ENCODE data around the gene FUBP1. TPM values are rescaled to one million over a fixed set of nuclear protein-coding genes. Genes with fewer than 3 reads are reported as not detected.

The FUBP1 gene
- total RNA-seq, 1 experiment from 2014 or later, result 125 TPM

DNA sequence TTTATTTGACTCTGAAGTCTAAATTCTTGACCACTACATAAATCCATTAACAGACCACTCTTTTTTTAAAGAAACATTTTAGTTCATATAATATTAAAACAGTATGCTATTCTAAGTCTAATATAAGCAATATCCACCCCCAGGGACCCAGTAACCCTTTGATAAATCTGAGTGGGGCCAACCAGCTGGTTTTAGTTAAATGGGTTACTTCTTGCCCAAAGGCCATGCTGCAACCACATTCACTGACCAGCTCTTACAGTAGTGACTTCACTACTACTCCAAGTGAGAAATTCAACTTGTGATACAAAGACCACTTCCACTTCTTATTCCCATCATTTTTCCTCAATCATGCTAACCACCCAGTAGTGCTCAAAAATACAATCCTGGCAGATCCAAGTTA lies 20.5 kb downstream of the FUBP1 start:
- peaks cover 98% of the 10 kb centered on the region for H3K79me2 ChIP-seq (ENCODE audit: insufficient read depth, low read length)
- ChIA-PET POLR2A (no interaction called here), CTCF (no interaction called here), RAD21 (ENCODE audit: low non-redundant PET in 1 of 2, low total read pairs in 2 of 2, uncharacterized antibody in 2 of 2, unreplicated experiment in 2 of 2) (no interaction called here)
- no peak overlapping the region for H3K4me3 ChIP-seq (replicated peaks in 1 of 2; ENCODE audit: low read depth in 1 of 2, low read length in 2 of 2)
- H3K27me3 ChIP-seq (ENCODE audit: insufficient read depth, low read length), result no peaks in the 10 kb centered on the region
- no peak overlapping the region for H3K4me2 ChIP-seq (ENCODE audit: low read length)
- no peaks in the 10 kb centered on the region for H3K9me3 ChIP-seq (ENCODE audit: control insufficient read depth in 1 of 2, insufficient read depth in 1 of 2, low read depth in 1 of 2, low read length in 2 of 2)
- H3K9me2 ChIP-seq (ENCODE audit: insufficient read depth), result no peaks in the 10 kb centered on the region
- no peak overlapping the region for H3K9ac ChIP-seq (ENCODE audit: low read length)
- TF ChIP-seq POLR2AphosphoS5 (IDR thresholded peaks at IDR 0.05; ENCODE audit: low read depth, low read length), result no peak
- no peak for TF ChIP-seq SRF (IDR thresholded peaks at IDR 0.05; ENCODE audit: low read depth)
- no peak for TF ChIP-seq EZH2phosphoT487 (IDR thresholded peaks at IDR 0.05; ENCODE audit: borderline replicate concordance)
- TF ChIP-seq CEBPB (IDR thresholded peaks at IDR 0.05; ENCODE audit: low read depth), result no peak
- no peak for TF ChIP-seq ZNF274 (IDR thresholded peaks at IDR 0.05; ENCODE audit: low read depth, low read length)
- TF ChIP-seq CBX3 (IDR thresholded peaks at IDR 0.05; ENCODE audit: low read depth), result no peak
- no peak for TF ChIP-seq EZH2 (IDR thresholded peaks at IDR 0.05)
- TF ChIP-seq FOSL1 (IDR thresholded peaks at IDR 0.05; ENCODE audit: low read depth), result no peak
- TF ChIP-seq, protein P1, sequence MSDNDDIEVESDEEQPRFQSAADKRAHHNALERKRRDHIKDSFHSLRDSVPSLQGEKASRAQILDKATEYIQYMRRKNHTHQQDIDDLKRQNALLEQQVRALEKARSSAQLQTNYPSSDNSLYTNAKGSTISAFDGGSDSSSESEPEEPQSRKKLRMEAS (IDR thresholded peaks at IDR 0.05), result no peak
- no peak for TF ChIP-seq TCF7L2 (IDR thresholded peaks at IDR 0.05; ENCODE audit: borderline replicate concordance, extremely low read depth, insufficient read depth, insufficient read length)
- H3K27ac ChIP-seq (ENCODE audit: low read depth, low read length), result no peak overlapping the region
- intact Hi-C loops (cut with micrococcal nuclease), result no loop called here
- no peak for ATAC-seq
- no peak for DNase-seq (ENCODE audit: low read depth, low spot score)
- no peak overlapping the region for H2AFZ ChIP-seq (ENCODE audit: low read depth, low read length, poor library complexity, severe bottlenecking)
- H4K20me1 ChIP-seq (ENCODE audit: insufficient read depth), result peaks cover 49% of the 10 kb centered on the region; the same call in 1 of the 2 replicates
- no TSS peak for BruUV-seq (replicated peaks)
- peaks cover 89 to 92% of the 10 kb centered on the region in 2 experiments for H3K36me3 ChIP-seq (ENCODE audit: control insufficient read depth in 1 of 2, insufficient read depth in 2 of 2, low read length in 2 of 2)
- H3K4me1 ChIP-seq (ENCODE audit: control insufficient read depth in 1 of 2, insufficient read depth in 2 of 2, low read length in 2 of 2), result no peaks in the 10 kb centered on the region

DNA sequence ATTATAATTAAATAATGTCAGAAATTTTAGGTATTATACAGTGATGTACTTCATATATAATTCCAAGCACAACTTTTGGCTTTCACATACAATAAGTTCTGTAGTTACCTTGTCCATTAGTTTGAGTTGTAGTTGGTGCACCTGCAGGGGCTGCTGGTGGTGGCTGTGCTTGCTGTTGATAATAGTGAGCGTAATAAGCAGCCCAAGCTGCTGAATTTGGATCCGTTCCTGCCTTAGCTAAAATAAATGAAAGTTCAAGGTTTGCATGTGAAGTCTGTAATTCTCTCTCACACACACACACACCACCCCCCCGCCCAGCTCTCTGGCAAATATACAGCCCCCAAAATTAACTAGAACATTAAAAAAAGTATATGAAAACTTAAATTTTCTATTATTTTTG lies 22.4 kb downstream of the FUBP1 start:
- Histone ChIP-seq H3K4me1 (ENCODE audit: control insufficient read depth in 1 of 2, insufficient read depth in 2 of 2, low read length in 2 of 2) (no peaks in the 10 kb centered on the region), H3K27me3 (ENCODE audit: insufficient read depth, low read length) (no peaks in the 10 kb centered on the region), H3K4me3 (replicated peaks in 1 of 2; ENCODE audit: low read depth in 1 of 2, low read length in 2 of 2) (no peak overlapping the region), H3K9ac (ENCODE audit: low read length) (no peak overlapping the region), H3K79me2 (ENCODE audit: insufficient read depth, low read length) (peaks cover 97% of the 10 kb centered on the region), H3K9me3 (ENCODE audit: control insufficient read depth in 1 of 2, insufficient read depth in 1 of 2, low read depth in 1 of 2, low read length in 2 of 2) (no peaks in the 10 kb centered on the region), H3K36me3 (ENCODE audit: control insufficient read depth in 1 of 2, insufficient read depth in 2 of 2, low read length in 2 of 2) (peaks cover 81% of the 10 kb centered on the region in 2 experiments), H4K20me1 (ENCODE audit: insufficient read depth) (peaks cover 40% of the 10 kb centered on the region; the same call in 1 of the 2 replicates), H3K9me2 (ENCODE audit: insufficient read depth) (no peaks in the 10 kb centered on the region), H2AFZ (ENCODE audit: low read depth, low read length, poor library complexity, severe bottlenecking) (no peak overlapping the region), H3K4me2 (ENCODE audit: low read length) (no peak overlapping the region), H3K27ac (ENCODE audit: low read depth, low read length) (no peak overlapping the region)
- CTCF ChIA-PET, result no interaction called here
- intact Hi-C loops (cut with micrococcal nuclease), result no loop called here
- BruUV-seq (replicated peaks), result no TSS peak
- DNase-seq (ENCODE audit: low read depth, low spot score) (no peak), ATAC-seq (no peak)
- RAD21 ChIA-PET (ENCODE audit: low non-redundant PET in 1 of 2, low total read pairs in 2 of 2, uncharacterized antibody in 2 of 2, unreplicated experiment in 2 of 2), result no interaction called here
- POLR2A ChIA-PET, result interaction anchor here (1.3 kb wide), 1 partner anchor 13 kb away, joined by 3 read pairs; no protein-coding TSS in a partner anchor
- TF ChIP-seq, protein P2, sequence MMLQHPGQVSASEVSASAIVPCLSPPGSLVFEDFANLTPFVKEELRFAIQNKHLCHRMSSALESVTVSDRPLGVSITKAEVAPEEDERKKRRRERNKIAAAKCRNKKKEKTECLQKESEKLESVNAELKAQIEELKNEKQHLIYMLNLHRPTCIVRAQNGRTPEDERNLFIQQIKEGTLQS (IDR thresholded peaks at IDR 0.05), result no peak
- TF ChIP-seq ELF1 (IDR thresholded peaks at IDR 0.05; ENCODE audit: borderline replicate concordance, low read depth) (no peak), EZH2 (IDR thresholded peaks at IDR 0.05) (no peak), TCF7L2 (IDR thresholded peaks at IDR 0.05; ENCODE audit: borderline replicate concordance, extremely low read depth, insufficient read depth, insufficient read length) (no peak), FOSL1 (IDR thresholded peaks at IDR 0.05; ENCODE audit: low read depth) (no peak), EZH2phosphoT487 (IDR thresholded peaks at IDR 0.05; ENCODE audit: borderline replicate concordance) (no peak), CEBPB (IDR thresholded peaks at IDR 0.05; ENCODE audit: low read depth) (no peak), EGR1 (IDR thresholded peaks at IDR 0.05; ENCODE audit: low read depth) (no peak), SRF (IDR thresholded peaks at IDR 0.05; ENCODE audit: low read depth) (no peak)
- TF ChIP-seq, protein P3, sequence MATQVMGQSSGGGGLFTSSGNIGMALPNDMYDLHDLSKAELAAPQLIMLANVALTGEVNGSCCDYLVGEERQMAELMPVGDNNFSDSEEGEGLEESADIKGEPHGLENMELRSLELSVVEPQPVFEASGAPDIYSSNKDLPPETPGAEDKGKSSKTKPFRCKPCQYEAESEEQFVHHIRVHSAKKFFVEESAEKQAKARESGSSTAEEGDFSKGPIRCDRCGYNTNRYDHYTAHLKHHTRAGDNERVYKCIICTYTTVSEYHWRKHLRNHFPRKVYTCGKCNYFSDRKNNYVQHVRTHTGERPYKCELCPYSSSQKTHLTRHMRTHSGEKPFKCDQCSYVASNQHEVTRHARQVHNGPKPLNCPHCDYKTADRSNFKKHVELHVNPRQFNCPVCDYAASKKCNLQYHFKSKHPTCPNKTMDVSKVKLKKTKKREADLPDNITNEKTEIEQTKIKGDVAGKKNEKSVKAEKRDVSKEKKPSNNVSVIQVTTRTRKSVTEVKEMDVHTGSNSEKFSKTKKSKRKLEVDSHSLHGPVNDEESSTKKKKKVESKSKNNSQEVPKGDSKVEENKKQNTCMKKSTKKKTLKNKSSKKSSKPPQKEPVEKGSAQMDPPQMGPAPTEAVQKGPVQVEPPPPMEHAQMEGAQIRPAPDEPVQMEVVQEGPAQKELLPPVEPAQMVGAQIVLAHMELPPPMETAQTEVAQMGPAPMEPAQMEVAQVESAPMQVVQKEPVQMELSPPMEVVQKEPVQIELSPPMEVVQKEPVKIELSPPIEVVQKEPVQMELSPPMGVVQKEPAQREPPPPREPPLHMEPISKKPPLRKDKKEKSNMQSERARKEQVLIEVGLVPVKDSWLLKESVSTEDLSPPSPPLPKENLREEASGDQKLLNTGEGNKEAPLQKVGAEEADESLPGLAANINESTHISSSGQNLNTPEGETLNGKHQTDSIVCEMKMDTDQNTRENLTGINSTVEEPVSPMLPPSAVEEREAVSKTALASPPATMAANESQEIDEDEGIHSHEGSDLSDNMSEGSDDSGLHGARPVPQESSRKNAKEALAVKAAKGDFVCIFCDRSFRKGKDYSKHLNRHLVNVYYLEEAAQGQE (IDR thresholded peaks at IDR 0.05; ENCODE audit: low read depth), result no peak
- TF ChIP-seq, protein P4, sequence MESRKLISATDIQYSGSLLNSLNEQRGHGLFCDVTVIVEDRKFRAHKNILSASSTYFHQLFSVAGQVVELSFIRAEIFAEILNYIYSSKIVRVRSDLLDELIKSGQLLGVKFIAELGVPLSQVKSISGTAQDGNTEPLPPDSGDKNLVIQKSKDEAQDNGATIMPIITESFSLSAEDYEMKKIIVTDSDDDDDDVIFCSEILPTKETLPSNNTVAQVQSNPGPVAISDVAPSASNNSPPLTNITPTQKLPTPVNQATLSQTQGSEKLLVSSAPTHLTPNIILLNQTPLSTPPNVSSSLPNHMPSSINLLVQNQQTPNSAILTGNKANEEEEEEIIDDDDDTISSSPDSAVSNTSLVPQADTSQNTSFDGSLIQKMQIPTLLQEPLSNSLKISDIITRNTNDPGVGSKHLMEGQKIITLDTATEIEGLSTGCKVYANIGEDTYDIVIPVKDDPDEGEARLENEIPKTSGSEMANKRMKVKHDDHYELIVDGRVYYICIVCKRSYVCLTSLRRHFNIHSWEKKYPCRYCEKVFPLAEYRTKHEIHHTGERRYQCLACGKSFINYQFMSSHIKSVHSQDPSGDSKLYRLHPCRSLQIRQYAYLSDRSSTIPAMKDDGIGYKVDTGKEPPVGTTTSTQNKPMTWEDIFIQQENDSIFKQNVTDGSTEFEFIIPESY (IDR thresholded peaks at IDR 0.05; ENCODE audit: extremely low read depth, insufficient replicate concordance, low read length), result no peak
